Raji (cell line): ENCODE data around the gene CCDC136.

Experiments used
- POLR2A ChIP-seq: IDR thresholded peaks from 2 replicates; pipeline ENCODE4 v1.6.1; 2011; ENCODE audit warnings: low read depth, low read length, control low read depth; ENCODE audit not compliant: insufficient read depth

The CCDC136 gene

GRCh38 chr7:128791972-128792327 lies 182 bp downstream of the CCDC136 start:
- no peak for TF ChIP-seq POLR2A

- no peak for TF ChIP-seq POLR2A
These were observed 858 bp downstream of the CCDC136 start for GRCh38 chr7:128792471-128793180.

GRCh38 chr7:128793181-128793547 lies 1.4 kb downstream of the CCDC136 start:
- no peak for TF ChIP-seq POLR2A

GRCh38 chr7:128794020-128794419 lies 2.3 kb downstream of the CCDC136 start:
- no peak for TF ChIP-seq POLR2A

- TF ChIP-seq POLR2A, result no peak
These were observed 2.7 kb downstream of the CCDC136 start for GRCh38 chr7:128794436-128794835.

- TF ChIP-seq POLR2A, result no peak
These were observed 3.4 kb downstream of the CCDC136 start for GRCh38 chr7:128795129-128795528.

- no peak for TF ChIP-seq POLR2A
These were observed 4.6 kb downstream of the CCDC136 start for GRCh38 chr7:128796327-128796726.

- TF ChIP-seq POLR2A, result no peak
These were observed 7.7 kb downstream of the CCDC136 start for GRCh38 chr7:128799451-128799850.

GRCh38 chr7:128800567-128800966 lies 8.8 kb downstream of the CCDC136 start:
- no peak for TF ChIP-seq POLR2A

GRCh38 chr7:128801003-128801402 lies 9.2 kb downstream of the CCDC136 start:
- no peak for TF ChIP-seq POLR2A

- TF ChIP-seq POLR2A, result no peak
These were observed 10.1 kb downstream of the CCDC136 start for GRCh38 chr7:128801667-128802418.

- no peak for TF ChIP-seq POLR2A
These were observed 12.7 kb downstream of the CCDC136 start for GRCh38 chr7:128804484-128804883.

- no peak for TF ChIP-seq POLR2A
These were observed 13.5 kb downstream of the CCDC136 start for GRCh38 chr7:128805225-128805624.

- TF ChIP-seq POLR2A, result no peak
These were observed 15.4 kb downstream of the CCDC136 start for GRCh38 chr7:128807191-128807590.

GRCh38 chr7:128809363-128809762 lies 17.6 kb downstream of the CCDC136 start:
- TF ChIP-seq POLR2A, result no peak

GRCh38 chr7:128810473-128810872 lies 18.7 kb downstream of the CCDC136 start:
- TF ChIP-seq POLR2A, result no peak

GRCh38 chr7:128810997-128811396 lies 19.2 kb downstream of the CCDC136 start:
- TF ChIP-seq POLR2A, result no peak

GRCh38 chr7:128811631-128812430 lies 20.1 kb downstream of the CCDC136 start:
- TF ChIP-seq POLR2A, result no peak
